Globus pallidus (tissue), 1 donor: ENCODE results near the gene PSMD9.
"Not testable (repeated sequence)": the region's sequence is repeated elsewhere in the genome, so short reads cannot be mapped to it uniquely, and the experiment has no call there.

Experiments
- DNase-seq: peaks from one replicate; pipeline ENCODE4 v3.0.0-alpha.2; 2015; ENCODE audit warnings: low spot score

Gene PSMD9

GRCh38 chr12:121925358-121925695 lies 36.7 kb downstream of the PSMD9 start:
- DNase-seq, result no peak

GRCh38 chr12:121926874-121927706 lies 38.5 kb downstream of the PSMD9 start:
- DNase-seq, result no peak

- DNase-seq, result no peak
Measured at GRCh38 chr12:121927813-121928212, 39.2 kb downstream of the PSMD9 start.

GRCh38 chr12:121929545-121929944 lies 41.0 kb downstream of the PSMD9 start:
- DNase-seq, result not testable (repeated sequence)

GRCh38 chr12:121930862-121931261 lies 42.3 kb downstream of the PSMD9 start:
- no peak for DNase-seq

GRCh38 chr12:121932176-121932536 lies 43.6 kb downstream of the PSMD9 start:
- DNase-seq, result no peak

GRCh38 chr12:121932914-121933521 lies 44.4 kb downstream of the PSMD9 start:
- no peak for DNase-seq

- DNase-seq, result no peak
Measured at GRCh38 chr12:121933522-121934308, 45.1 kb downstream of the PSMD9 start.

GRCh38 chr12:121934309-121934664 lies 45.7 kb downstream of the PSMD9 start:
- DNase-seq, result no peak

- no peak for DNase-seq
Measured at GRCh38 chr12:121937654-121938053, 49.1 kb downstream of the PSMD9 start.

- DNase-seq, result no peak
Measured at GRCh38 chr12:121939186-121939585, 50.6 kb downstream of the PSMD9 start.

- no peak for DNase-seq
Measured at GRCh38 chr12:121939992-121940766, 51.6 kb downstream of the PSMD9 start.

GRCh38 chr12:121942145-121942718 lies 53.6 kb downstream of the PSMD9 start:
- no peak for DNase-seq

- DNase-seq, result no peak
Measured at GRCh38 chr12:121943926-121944325, 55.3 kb downstream of the PSMD9 start.

GRCh38 chr12:121946313-121947025 lies 57.9 kb downstream of the PSMD9 start:
- no peak for DNase-seq

- DNase-seq, result no peak
Measured at GRCh38 chr12:121947981-121948380, 59.4 kb downstream of the PSMD9 start.

- DNase-seq, result no peak
Measured at GRCh38 chr12:121949648-121950397, 61.2 kb downstream of the PSMD9 start.

- no peak for DNase-seq
Measured at GRCh38 chr12:121953117-121953692, 64.6 kb downstream of the PSMD9 start.

GRCh38 chr12:121953695-121954094 lies 65.1 kb downstream of the PSMD9 start:
- DNase-seq, result no peak
